IPS DF 4.7 (cell line): Measurements from ENCODE around the gene CATSPERD.
"Not testable (repeated sequence)": the region's sequence is repeated elsewhere in the genome, so short reads cannot be mapped to it uniquely, and the experiment has no call there.

ENCODE experiments used
- DNase-seq: peaks from one replicate; pipeline ENCODE4 v3.0.0-alpha.2; 2013; ENCODE audit warnings: low spot score; ENCODE audit errors: extremely low read depth

The CATSPERD gene

GRCh38 chr19:5686647-5687359, 33.6 kb upstream of the CATSPERD start:
- DNase-seq: peak; percentile 64

DNA sequence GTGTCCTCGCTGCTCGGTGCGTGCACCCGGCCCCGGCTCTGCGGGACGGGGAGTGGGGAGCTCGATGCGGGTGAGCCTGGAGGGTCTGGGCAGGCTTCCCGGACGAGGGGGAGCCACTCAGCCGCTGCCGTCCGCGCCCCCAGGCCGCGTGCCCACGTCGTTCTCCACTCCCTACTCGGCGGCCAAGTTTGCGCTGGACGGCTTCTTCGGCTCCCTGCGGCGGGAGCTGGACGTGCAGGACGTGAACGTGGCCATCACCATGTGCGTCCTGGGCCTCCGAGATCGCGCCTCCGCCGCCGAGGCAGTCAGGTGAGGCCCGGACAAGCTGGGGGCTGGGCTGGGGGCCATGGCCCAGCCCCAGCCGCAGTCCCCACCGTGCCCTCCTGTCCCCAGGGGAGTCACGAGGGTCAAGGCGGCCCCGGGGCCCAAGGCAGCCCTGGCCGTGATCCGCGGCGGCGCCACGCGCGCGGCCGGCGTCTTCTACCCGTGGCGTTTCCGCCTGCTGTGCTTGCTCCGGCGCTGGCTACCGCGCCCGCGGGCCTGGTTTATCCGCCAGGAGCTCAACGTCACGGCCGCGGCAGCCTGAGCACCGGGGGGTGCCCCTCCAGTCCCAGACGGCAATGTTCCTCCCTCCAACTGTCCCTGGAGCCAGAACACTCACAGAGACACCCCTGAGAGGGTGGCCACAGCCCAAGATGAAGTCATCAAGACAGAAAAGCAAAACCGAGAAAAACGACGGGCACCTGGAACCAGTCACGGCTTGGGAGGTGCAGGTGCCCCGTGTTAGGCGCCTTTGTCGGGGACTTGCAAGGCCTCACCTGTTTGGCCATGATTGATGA, 32.9 kb upstream of the CATSPERD start:
- DNase-seq: no peak

GRCh38 chr19:5688262-5688881, 32.1 kb upstream of the CATSPERD start:
- DNase-seq: not testable (repeated sequence)

DNA sequence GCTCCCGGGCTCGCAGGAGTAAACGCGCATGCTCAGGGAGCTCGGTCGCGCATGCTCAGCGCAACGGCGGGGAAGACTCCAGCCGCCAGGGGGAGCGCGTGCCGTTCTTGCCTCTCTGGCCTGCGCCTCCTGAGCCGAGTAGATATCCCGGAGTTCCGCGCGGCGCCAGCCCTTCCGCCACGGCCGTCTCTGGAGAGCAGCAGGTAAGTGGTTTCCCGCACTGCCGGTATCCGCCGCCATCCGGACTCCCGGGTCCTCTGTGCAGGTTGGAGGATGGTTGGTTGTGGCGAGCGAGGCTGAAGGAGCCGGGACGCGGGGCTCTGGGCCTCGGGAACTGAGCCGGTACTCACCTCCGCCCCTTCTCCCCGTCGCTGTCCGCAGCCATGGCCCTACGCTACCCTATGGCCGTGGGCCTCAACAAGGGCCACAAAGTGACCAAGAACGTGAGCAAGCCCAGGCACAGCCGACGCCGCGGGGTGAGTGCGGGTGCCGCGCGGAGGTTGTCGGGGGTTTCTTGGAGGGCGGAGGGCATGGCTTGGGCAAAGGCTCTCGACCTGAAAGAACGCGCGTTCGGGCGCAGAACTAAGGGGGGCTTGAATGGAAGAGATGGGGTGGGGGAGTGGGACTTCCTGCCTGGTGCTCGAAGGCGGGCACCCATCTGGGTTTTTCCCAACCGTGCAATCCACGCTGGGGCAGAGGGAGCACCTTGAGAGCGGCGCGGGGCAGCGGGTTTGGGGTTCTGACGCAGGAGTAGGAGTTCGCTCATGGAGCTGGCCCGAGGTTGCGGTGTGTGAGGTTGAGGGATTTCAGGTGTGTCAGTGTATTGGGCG, 30.1 kb upstream of the CATSPERD start, which contains the start of gene RPL36:
Gene RPL36 (plus strand): TSS at position 171 of the 830 bp plus-strand sequence. CDS start 213 bp downstream, at position 384.
- DNase-seq: peak; percentile 71

DNA sequence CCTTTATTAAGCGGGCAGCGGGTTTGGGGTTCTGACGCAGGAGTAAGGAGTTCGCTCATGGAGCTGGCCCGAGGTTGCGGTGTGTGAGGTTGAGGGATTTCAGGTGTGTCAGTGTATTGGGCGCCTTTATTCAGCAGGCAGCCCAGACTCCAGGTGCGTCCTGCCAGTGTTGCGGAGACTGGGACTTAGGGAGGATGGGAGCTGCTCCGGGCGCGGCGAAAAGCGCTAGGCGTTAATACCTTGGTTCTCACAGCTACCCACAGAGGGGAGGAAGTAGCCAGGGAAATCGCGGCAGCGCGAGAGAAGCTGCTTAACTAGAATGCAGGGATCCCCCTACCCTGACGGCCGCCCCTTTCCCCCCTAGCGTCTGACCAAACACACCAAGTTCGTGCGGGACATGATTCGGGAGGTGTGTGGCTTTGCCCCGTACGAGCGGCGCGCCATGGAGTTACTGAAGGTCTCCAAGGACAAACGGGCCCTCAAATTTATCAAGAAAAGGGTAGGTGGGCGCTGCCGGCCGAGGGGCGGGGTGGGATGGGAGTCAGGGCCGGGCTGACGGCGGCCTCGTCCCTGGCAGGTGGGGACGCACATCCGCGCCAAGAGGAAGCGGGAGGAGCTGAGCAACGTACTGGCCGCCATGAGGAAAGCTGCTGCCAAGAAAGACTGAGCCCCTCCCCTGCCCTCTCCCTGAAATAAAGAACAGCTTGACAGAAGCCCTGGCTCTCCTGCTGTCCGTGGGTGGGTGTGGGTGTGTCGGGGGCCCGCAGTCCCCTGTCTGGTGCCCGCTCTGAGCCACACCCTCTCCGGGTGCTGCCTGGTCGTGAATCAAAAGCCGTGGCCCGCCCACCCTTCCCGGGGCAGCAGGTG, 29.2 kb upstream of the CATSPERD start:
- DNase-seq: no peak

GRCh38 chr19:5691822-5692722, 28.4 kb upstream of the CATSPERD start:
- no peak for DNase-seq

GRCh38 chr19:5692723-5693194, 27.7 kb upstream of the CATSPERD start:
- DNase-seq: no peak

DNA sequence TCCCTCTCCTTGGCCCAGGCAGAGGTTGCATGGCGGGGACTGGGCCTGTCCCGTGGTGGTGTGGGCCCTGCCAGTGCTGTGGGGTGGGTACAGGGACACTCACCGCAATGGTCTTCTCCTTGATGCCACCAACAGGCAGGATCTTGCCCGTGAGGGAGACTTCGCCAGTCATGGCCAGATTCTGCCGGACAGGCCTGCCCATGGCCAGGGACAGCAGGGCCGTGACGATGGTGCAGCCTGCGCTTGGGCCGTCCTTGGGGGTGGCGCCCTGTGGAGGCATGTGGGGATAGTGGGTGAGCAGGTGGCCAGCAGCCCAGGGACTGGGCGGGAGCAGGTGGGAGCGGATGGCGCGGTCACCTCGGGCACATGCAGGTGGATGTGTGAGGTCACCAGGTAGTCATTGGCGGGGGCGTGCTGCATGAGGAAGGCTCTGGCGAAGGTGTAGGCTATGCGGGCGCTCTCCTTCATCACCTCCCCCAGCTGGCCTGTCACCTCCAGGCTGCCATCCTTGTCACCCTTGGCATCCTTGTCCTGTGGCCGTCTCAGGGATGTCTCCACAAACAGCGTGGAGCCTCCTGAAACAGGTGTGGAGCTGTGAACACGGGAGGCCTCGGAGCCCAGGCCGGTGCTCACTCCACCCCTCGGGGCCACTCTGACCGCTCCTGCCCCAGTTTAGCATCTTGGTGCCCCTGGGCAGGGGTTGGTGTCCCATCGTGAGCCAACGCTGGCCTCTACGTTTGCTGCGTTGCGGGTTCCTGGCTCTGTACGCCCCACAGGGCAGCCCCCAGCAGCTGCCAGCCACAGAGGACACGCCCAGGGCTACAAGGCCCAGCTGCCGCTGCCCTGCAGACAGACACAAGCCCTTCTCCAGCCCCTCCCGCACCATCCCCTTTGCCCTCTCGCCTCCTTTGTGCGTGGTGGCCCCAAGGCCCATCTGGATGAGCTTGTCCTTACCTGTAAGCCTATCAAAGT, 27.0 kb upstream of the CATSPERD start:
- no peak for DNase-seq

DNA sequence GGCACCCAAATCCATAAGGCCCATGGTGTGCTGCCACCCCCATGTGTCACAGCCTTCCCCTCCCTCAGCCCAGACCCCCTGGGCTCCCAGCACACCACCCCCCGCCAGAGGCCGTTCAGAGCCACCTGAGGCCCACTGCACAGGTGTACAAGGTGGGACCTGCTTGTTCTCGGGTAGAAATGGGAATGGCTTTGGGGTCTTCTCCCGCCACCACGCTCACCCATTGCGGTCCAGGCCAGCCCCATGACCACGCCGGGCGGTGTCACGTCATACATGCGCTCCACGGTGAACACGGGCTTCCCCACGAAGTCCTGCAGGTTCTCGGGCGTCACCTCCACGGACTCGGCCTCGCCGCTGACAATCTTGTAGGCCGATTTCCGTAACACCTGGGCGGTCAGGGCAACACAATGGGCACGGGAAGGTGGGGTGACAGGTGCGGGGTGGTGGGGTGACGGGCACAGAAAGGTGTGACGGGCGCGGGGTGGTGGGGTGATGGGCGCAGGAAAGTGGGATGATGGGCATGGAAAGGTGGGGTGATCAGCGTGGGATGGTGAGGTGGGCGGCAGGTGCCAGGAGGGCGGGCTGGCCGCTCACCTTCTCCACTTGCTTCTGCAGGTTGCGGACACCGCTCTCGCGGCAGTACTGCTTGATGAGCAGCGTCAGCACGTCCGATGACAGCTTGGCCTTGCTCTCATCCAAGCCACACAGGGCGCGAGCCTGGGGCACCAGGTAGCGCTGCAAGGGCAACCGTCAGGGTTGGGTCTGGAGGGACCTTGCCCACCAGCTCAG, 26.1 kb upstream of the CATSPERD start:
- DNase-seq: no peak

- no peak for DNase-seq
Observed at GRCh38 chr19:5694956-5695648, 25.3 kb upstream of the CATSPERD start.

GRCh38 chr19:5695649-5696195, 24.7 kb upstream of the CATSPERD start:
- no peak for DNase-seq

GRCh38 chr19:5696196-5697021, 24.0 kb upstream of the CATSPERD start:
- no peak for DNase-seq

DNA sequence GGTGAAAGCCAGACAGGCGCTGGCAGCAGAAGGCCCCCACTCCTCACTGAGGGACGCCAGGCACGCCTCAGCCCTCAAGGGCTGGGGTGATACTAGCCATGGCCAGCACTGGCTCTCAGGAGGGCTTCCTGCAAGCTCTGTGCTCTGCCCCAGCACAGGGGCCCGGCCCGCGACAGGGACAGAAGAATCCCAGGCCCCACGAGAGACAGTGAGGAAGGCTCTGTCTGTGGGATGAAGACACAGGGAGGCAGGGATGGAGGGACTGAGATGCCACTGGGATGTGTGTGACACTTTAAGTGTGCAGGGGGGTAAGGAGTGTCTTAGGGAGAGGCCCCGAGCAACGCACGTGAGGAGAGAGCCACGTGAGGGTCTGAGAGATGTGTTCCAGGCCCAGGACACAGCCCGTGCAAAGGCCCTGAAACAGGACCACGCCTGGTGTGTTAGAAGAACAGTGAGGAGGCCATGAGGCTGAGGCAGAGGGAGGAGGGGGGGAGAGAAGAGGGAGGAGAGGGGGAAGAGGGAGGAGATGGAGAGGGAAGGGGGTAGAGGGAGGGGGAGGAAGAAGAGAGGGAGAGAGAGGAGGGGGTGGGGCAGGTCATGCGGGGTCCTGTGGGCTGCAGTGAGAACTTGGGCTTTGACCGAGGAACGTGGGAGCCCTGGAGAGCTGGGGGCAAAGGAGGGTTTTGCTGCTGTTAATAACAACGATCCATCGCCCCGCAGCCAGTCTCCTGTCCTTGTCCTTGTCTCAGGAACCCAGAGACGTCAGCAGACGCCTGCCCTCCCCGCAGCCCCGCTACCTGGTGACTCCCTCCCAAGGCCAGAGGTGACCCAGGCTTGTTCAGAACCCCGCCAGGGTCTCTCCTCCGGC, 23.2 kb upstream of the CATSPERD start:
- DNase-seq: no peak

DNA sequence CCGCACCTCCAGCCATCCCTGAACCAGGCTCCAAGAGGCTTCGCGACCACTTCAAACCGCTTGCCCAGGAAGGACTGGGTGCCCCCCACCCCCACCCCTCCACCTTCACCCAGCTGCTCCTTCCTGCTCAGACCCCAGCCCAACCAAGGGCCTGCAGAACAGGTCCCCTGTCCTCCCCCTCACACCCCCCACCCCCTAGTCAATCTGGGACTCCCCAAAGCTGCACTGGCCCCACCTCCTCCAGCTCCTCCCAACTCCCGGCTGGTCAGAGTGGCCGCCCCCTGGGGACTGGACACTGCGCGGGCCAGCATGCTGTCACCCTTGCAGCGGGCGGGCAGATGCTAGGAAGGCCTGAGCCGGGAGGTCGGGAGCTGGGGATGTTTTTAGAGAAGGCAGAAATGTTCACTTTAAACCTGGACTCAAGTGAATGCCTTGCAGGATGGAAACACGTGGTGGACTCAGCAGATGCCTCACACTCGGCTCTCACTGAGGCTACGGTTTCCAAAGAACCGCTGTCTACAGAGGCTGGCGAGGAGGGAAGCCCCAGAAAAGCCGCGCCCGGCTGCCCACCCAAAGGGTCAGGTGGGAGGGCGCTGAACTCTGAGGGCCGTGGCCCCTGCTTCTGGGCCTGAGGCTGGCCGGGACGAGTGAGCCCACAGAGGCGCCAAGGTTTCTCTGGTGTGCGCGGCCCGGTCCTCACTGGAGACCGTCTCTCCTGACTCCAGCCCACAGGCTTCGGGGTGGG, 22.4 kb upstream of the CATSPERD start:
- DNase-seq: no peak
